D721Med (cell line): ENCODE results near the gene OPCML.

Source experiments
- DNase-seq: peaks from one replicate; pipeline ENCODE4 v3.0.0; 2011; ENCODE audit warnings: low spot score; ENCODE audit not compliant: insufficient read length
- FAIRE-seq: peaks from 2 replicates; lab custom pipeline; 2011; peaks lifted over from hg19 to GRCh38; lab: Jason Lieb, UNC
- TF ChIP-seq, protein P1 (sequence below): IDR thresholded peaks from 2 replicates; pipeline ENCODE4 v1.5.1; 2012; ENCODE audit warnings: mild to moderate bottlenecking, control low read depth; ENCODE audit not compliant: insufficient read depth; ENCODE audit errors: missing control alignments

Gene OPCML

GRCh38 chr11:133081730-133082452, 450.4 kb downstream of the OPCML start:
- DNase-seq (no peak), FAIRE-seq (no peak)
- TF ChIP-seq, protein P1, sequence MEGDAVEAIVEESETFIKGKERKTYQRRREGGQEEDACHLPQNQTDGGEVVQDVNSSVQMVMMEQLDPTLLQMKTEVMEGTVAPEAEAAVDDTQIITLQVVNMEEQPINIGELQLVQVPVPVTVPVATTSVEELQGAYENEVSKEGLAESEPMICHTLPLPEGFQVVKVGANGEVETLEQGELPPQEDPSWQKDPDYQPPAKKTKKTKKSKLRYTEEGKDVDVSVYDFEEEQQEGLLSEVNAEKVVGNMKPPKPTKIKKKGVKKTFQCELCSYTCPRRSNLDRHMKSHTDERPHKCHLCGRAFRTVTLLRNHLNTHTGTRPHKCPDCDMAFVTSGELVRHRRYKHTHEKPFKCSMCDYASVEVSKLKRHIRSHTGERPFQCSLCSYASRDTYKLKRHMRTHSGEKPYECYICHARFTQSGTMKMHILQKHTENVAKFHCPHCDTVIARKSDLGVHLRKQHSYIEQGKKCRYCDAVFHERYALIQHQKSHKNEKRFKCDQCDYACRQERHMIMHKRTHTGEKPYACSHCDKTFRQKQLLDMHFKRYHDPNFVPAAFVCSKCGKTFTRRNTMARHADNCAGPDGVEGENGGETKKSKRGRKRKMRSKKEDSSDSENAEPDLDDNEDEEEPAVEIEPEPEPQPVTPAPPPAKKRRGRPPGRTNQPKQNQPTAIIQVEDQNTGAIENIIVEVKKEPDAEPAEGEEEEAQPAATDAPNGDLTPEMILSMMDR = no peak

DNA sequence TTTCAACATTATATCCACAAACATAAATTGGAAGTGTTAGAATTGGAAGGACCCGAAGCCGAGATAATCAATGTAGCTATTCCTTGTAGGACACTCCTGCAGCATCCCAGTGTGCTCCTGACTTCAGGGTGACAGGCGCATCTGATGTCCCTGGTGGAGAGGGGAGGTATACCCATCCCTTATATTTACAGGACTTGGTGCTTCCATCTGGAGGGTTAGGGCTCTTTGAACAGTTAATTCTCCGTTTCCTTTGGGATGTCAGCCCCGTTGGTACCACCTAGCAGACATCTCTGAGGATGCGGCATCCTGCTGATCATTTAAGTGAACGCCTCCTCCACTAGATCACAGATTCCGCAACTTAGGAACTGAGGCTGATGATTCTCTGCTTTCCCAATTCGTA, 451.3 kb downstream of the OPCML start:
- TF ChIP-seq, protein P1 = no peak
- FAIRE-seq (no peak), DNase-seq (no peak)

GRCh38 chr11:133078591-133079404, 453.5 kb downstream of the OPCML start:
- TF ChIP-seq, protein P1 = peak; percentile 90
- no peak for FAIRE-seq

DNA sequence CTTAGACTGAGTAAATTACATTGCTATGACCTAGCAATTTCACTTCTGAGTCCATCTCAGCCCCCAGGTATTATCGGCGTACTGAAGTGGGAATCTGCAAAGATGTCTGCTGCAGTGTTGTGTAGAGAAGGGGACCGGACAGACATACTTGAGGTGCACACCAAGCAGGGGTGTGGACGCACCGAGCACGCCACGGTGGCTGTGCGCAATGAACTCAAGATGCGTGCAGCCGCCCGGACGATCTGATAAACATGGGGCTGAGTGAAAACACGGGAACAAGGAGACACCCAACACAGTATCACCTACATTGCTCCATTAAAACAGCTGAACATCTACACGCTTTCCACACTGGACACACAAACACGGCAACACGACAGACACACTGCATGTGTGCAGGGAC, 454.3 kb downstream of the OPCML start:
- TF ChIP-seq, protein P1 = no peak
- DNase-seq = no peak
- no peak for FAIRE-seq

More at GRCh38 chr11:133078591-133079404, 453.5 kb downstream of the OPCML start:
- DNase-seq = no peak

- TF ChIP-seq, protein P1 = no peak
- no peak for DNase-seq
- FAIRE-seq = no peak
These were observed 456.9 kb downstream of the OPCML start for GRCh38 chr11:133075351-133075750.

GRCh38 chr11:133072858-133073582, 459.3 kb downstream of the OPCML start:
- FAIRE-seq (no peak), DNase-seq (no peak)
- TF ChIP-seq, protein P1 = no peak
